VCaP (cell line): ENCODE data around the gene ZFR.

Experiments used
- H3K27ac ChIP-seq: fragments of 450-650 bp; 2 replicates; pipeline ENCODE4 v1.5.1; 2017
- TF ChIP-seq, protein P1 (sequence below): fragments of 450-650 bp; conservative IDR thresholded peaks from 2 replicates; pipeline ENCODE4 v1.5.1; 2017; ENCODE audit warnings: mild to moderate bottlenecking, moderate library complexity

Gene ZFR

GRCh38 chr5:32444431-32445286 lies at the start of gene ZFR:
TSS of gene ZFR (minus strand) at chr5:32444740. CDS start at chr5:32444658, 82 bp downstream.
- TF ChIP-seq, protein P1, sequence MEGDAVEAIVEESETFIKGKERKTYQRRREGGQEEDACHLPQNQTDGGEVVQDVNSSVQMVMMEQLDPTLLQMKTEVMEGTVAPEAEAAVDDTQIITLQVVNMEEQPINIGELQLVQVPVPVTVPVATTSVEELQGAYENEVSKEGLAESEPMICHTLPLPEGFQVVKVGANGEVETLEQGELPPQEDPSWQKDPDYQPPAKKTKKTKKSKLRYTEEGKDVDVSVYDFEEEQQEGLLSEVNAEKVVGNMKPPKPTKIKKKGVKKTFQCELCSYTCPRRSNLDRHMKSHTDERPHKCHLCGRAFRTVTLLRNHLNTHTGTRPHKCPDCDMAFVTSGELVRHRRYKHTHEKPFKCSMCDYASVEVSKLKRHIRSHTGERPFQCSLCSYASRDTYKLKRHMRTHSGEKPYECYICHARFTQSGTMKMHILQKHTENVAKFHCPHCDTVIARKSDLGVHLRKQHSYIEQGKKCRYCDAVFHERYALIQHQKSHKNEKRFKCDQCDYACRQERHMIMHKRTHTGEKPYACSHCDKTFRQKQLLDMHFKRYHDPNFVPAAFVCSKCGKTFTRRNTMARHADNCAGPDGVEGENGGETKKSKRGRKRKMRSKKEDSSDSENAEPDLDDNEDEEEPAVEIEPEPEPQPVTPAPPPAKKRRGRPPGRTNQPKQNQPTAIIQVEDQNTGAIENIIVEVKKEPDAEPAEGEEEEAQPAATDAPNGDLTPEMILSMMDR: no peak
- H3K27ac ChIP-seq: peak within 1 kb of the TSS; percentile 89

- TF ChIP-seq, protein P1: no peak
- H3K27ac ChIP-seq: no peak overlapping the region; the same call in 1 of the 2 replicates
Measured at GRCh38 chr5:32490972-32491557, 46.5 kb upstream of the ZFR start.

DNA sequence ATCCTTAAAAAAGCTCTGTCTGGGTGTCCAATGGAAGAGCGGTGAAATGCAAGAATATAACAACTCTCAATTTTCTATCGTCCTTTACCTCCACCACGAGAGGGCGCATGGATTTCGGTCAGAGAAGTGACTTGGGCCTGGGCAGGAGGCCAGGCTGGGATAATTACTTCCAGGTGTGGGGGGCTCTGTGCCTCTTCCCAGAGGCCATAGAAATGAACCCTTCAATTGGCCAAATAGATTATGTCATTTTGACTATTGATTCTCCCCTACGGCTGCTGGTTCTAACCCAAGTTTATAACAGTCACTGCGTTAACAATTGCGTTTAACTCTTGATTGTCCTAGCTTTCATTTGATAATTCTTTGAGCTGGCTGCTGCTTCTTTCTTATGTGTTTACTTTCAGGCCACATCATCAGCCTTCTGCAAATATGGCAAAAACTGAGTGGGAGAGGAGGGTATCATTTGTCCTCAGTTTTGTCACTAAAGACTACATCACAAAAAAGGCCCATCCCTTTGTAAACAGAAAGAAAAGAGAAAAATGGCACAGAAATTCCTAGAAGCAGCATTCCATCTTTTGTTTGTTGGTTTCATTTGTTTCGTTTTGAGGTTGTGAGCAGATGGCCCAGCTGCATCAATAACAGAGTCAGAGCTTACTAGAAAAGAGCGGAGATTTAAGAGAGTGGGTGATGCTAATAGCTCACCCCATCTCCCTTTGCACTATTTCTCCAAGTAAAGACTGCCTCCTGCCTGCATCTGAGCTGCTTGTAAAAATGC lies 45.4 kb upstream of the ZFR start:
- peak overlapping the region; percentile 32; the same call in 1 of the 2 replicates for H3K27ac ChIP-seq
- TF ChIP-seq, protein P1: peak; percentile 83

- TF ChIP-seq, protein P1: no peak
- no peak overlapping the region for H3K27ac ChIP-seq
Measured at GRCh38 chr5:32487424-32487823, 42.9 kb upstream of the ZFR start.

DNA sequence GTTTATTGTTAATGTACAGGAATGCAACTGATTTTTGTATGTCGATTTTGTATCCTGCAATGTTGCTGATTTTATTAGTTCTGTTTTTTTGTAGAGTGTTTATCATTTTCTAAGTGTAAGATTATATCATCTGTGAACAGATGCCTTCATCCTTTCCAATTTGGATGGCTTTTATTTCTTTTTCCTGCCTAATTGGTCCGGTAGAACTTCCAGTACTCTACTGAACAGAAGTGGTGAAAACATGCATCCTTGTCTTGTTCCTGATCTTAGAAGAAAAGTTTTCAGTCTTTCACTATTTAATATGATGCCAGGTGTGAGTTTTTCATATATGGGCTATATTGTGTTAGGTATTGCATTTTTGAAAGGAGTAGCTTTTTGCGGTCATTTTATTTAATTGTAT lies 42.5 kb upstream of the ZFR start:
- TF ChIP-seq, protein P1: no peak
- no peak overlapping the region for H3K27ac ChIP-seq

- H3K27ac ChIP-seq: no peak overlapping the region
- TF ChIP-seq, protein P1: no peak
Measured at GRCh38 chr5:32482193-32482592, 37.7 kb upstream of the ZFR start.

DNA sequence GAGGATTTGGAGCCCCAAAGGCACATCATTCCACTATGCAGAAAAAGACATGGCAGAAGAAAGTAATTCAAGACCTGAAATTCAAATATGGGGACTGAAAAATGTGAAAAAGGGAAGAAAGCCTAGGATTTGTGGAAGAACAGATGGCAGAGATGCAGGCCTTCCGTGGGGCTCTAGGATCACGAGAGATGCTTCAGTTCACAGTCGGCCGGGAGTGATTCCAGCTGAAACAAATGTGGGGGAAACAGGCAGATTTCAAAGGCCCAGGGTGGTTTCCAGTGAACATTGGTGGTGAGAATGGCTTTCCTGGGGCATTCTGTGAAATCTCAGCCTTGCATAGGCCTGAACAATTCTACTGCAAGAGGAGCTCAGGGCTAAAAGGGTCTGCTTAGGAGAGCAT lies 34.6 kb upstream of the ZFR start:
- no peak overlapping the region for H3K27ac ChIP-seq
- TF ChIP-seq, protein P1: no peak
